HG02981 (cell line): ENCODE data around the gene CHST4.
"Not testable (repeated sequence)": the region's sequence is repeated elsewhere in the genome, so short reads cannot be mapped to it uniquely, and the experiment has no call there.

ENCODE experiments used
- ATAC-seq: cut with Tn5 transposase; IDR thresholded peaks from one replicate; pipeline ENCODE4 v1.9.1; 2021; ENCODE audit warnings: mild to moderate bottlenecking, moderate library complexity; ENCODE audit not compliant: unreplicated experiment

The CHST4 gene

DNA sequence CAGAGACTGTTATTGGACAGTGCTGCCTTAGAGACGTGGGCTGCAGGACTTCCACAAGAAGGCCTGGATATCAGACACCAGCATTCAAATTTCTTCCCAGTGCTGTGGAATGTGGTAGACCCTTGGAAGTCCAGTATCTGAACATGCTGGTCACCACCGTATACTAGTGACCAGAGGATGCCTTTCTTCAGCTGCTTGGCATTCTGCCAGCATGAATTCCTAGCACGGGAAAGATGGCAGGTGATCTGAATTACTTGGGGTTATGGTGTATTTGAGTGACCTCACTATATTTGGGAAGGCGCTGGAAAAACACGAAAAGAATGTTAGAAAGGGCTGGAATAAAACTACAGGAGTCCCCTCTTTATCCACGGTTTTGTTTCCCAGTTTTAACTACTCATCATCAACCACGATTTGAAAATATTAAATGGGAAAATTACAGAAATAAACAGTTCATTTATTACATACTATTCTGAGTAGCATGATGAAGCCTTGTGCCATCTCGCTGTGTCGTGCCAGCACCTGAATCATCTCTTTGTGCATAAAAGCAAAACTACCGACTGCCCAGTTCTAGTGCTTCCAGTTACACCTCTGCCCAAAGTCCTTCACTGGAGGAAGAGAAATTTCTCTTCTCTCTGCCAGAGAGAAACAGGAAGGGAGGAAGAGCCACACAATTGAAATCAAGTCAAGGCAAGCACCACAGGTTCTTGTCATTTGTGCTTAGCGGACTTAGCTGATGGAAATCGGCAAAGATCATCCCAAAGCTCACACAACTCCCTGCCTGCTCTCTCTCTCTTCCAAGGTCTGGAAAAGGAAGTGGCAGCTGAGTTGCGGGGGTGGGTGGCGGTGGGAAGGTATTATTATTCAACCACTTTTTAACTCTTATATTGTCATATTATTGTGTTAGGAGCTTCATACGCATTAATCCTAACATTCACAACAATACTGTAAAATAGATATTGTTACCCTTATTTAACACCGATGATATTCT, 1.4 kb upstream of the CHST4 start:
- ATAC-seq: no peak

DNA sequence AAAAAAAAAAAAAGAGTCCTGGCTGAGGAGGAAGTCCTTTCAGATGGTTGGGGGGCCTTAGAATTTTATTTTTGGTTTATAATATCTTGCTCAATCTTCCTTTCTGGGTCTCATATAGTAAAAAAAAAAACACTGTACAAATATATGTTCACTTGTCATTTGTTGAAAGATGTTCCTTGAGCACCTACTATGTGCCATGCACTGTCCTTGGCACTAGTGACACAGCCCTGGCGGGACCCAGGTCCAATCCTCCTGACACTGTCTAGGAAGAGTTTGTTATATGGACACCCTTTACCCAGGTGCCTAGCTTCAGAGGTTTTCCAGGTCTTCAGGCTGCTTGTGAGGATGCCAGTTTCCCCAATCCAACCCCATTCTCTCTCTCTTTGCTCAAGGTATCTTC, 2.0 kb downstream of the CHST4 start:
- ATAC-seq: no peak

GRCh38 chr16:71528863-71529262, 2.6 kb downstream of the CHST4 start:
- no peak for ATAC-seq

DNA sequence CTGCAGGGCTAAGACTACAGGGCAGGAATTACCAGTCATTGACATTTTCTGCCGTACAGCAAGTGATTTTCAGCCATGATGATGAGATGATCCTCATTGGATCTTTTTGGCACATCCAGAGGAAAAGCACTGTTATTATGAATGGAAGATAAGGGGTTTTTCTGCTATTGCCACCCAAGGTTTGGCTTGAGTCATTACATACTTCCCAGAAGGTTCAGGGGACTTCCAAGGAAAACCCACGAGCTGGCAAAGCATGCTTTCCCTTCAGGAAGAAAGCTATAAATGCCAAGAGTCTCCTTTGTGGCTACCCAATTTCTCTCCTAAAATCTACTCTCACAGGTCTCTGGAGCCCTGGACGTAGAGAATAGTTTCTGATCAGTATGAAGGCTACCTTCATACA, 6.1 kb downstream of the CHST4 start:
- no peak for ATAC-seq

DNA sequence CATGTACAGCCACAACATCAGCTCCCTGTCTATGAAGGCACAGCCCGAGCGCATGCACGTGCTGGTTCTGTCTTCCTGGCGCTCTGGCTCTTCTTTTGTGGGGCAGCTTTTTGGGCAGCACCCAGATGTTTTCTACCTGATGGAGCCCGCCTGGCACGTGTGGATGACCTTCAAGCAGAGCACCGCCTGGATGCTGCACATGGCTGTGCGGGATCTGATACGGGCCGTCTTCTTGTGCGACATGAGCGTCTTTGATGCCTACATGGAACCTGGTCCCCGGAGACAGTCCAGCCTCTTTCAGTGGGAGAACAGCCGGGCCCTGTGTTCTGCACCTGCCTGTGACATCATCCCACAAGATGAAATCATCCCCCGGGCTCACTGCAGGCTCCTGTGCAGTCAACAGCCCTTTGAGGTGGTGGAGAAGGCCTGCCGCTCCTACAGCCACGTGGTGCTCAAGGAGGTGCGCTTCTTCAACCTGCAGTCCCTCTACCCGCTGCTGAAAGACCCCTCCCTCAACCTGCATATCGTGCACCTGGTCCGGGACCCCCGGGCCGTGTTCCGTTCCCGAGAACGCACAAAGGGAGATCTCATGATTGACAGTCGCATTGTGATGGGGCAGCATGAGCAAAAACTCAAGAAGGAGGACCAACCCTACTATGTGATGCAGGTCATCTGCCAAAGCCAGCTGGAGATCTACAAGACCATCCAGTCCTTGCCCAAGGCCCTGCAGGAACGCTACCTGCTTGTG, 10.7 kb downstream of the CHST4 start:
- ATAC-seq: no peak

DNA sequence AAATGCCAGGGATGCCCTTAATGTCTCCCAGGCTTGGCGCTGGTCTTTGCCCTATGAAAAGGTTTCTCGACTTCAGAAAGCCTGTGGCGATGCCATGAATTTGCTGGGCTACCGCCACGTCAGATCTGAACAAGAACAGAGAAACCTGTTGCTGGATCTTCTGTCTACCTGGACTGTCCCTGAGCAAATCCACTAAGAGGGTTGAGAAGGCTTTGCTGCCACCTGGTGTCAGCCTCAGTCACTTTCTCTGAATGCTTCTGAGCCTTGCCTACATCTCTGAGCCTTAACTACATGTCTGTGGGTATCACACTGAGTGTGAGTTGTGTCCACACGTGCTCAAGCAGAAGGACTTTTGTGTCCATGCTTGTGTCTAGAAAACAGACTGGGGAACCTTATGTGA, 11.4 kb downstream of the CHST4 start:
- ATAC-seq: peak; percentile 62

GRCh38 chr16:71542377-71542776, 16.2 kb downstream of the CHST4 start:
- ATAC-seq: peak; percentile 48

- ATAC-seq: no peak
These were observed 20.9 kb downstream of the CHST4 start for GRCh38 chr16:71547168-71547567.

DNA sequence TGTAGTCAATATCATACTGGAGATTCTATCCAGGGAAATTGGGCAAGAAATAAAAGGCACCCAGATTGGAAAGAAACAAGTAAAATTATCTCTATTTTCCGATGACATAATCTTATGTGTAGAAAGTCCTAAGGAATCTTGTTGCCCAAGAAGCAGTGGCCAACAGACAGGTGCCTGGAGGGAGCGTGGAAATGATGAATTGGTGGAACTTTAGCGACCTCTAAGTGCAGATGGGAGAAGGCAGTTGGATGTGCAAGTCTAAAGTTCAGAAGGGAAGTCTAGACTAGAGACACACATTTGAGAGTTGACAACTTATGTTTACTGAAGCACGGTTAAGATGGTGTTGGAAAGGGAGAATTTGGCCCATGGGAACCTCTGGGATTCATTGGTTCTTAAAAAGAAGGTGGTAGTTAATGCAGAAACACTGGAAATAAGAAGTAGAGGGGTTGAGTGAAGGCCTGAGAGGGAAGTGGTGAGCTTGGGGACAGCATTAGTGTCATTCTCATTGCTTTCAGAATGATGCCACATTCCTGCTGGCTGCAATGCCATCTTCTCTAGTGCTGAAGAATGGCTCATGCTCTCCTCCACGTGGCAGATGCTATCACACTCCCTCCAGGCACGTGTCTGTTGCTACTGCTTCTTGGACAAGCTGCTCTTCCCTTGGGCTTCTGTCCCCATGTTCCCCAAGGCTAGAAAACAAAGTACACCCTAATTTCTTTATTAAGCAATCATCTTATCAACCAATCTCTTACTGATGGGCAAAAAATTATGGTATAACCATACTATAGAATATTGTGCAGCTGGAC, 26.7 kb downstream of the CHST4 start:
- no peak for ATAC-seq

- no peak for ATAC-seq
These were observed 29.1 kb downstream of the CHST4 start for GRCh38 chr16:71555230-71555891.

DNA sequence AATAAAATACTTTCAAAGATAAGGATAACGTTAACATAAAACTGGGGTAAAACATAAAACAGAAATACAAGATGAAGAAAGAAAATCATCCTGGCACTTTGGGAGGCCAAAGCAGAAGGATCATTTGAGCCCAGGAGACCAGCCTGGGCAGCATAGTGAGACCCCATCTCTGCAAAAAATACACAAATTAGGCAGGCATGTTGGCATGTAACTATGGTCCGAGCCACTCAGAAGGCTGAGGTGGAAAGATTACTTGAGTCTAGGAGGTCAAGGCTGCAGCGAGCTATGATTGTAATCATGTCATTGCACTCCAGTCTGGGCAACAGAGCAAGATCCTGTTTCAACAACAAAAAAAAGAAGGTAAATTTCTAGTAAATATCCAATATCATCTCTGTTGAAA, 31.1 kb downstream of the CHST4 start:
- no peak for ATAC-seq

GRCh38 chr16:71557954-71558582, 31.8 kb downstream of the CHST4 start:
- ATAC-seq: no peak

GRCh38 chr16:71559855-71560254, 33.6 kb downstream of the CHST4 start:
- ATAC-seq: no peak

DNA sequence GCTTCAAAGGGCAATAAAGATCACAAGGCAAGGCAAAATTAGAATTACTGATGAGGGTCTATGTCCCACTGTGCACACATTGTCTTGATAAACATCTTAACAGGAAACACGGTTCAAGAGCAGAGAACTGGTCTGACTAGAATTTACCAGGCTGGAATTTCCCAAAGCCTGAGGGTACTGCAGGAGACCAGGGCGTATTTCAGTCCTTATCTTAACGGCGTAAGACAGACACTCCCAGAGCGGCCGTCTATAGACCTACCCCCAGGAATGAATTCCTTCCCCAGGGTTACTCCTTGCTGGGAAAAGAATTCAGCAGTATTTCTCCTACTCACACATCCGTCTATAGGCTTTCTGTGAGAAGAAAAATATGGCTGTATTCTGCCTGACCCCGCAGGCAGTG, 35.7 kb downstream of the CHST4 start:
- ATAC-seq: not testable (repeated sequence)

GRCh38 chr16:71562552-71562951, 36.3 kb downstream of the CHST4 start:
- ATAC-seq: no peak

DNA sequence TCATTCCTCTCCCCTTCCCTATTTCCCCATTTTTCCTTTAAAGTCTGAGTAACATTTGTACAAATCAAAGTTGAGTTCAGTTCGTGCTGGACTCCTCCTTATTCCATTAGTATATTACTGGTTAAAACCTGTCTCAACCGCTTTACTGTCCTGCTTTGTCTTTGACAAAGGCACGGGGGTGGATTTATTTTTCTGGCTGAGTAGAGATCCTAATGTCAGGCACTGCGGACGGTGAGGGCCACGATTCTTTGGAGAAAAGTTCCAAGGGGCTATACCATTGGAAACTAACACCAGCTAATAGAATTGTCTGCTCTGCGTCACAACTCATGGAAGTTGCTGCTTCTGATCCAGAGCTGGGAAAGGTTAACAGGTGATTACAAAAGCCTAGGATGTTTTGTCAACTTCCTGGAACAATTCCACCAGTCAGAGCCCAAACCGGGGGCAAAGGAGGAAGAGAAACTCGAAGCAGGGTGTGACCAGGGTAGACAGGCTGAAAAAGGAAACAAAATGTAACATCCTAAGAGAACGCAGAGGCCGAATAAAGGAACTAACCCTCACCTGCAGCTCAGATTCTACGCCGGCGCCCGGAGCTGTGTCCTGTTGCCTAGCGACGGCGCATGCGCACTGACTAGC, 38.2 kb downstream of the CHST4 start:
- ATAC-seq: peak; percentile 87

DNA sequence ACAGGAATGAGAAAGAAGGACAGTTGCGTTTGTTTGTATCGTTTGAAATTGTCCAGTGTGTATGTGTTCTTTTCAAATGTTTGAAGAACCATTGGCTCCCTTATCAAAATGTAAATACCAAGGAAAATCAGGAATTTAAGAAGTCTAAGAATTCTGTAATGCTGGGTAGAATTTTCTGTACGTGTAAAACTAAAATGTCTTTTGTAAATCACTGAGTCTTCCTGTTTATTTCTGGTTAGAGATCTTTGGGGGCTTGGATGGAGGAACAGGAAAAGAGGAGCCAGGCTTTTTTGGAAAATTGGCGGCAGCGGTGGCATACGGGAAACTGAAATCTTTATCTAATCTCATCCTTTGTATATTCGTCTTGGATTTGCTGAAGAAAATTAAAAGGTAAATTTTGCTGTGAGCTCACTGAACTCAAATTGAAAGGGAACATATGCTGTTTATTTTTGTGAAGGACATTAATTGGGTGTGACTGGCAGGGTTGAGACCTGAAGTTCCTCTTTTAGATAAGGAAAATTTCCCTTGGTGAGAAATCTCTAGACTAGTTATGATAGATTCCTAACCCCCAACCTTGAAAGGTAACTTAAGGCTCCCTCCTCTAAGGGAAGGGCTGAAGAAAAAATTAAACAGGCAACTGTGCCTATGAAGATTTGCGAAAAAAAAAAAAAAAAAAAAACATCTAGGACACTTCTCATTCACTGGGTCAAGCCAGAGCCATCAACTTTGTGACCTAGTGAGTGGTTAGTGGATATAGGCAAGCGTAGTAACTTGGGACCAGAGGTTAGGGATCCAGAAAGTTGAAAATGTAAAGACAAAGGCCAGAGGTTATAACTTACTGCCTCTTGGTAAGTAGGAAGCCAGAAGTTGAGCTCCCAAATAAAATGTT, 39.8 kb downstream of the CHST4 start:
- no peak for ATAC-seq

- ATAC-seq: no peak
These were observed 41.7 kb downstream of the CHST4 start for GRCh38 chr16:71567931-71568330.

- no peak for ATAC-seq
These were observed 42.3 kb downstream of the CHST4 start for GRCh38 chr16:71568551-71568950.
